GM11168 (cell line): ENCODE data around the gene ADCY1.

Experiments
- in situ Hi-C: fragments of 300-500 bp; cut with MboI; formaldehyde crosslinking; loops from one replicate; pipeline ENCODE4 v1.12.0; 2022; ENCODE audit warnings: low sequenced_read_pairs; ENCODE audit not compliant: unreplicated experiment

Gene ADCY1

DNA sequence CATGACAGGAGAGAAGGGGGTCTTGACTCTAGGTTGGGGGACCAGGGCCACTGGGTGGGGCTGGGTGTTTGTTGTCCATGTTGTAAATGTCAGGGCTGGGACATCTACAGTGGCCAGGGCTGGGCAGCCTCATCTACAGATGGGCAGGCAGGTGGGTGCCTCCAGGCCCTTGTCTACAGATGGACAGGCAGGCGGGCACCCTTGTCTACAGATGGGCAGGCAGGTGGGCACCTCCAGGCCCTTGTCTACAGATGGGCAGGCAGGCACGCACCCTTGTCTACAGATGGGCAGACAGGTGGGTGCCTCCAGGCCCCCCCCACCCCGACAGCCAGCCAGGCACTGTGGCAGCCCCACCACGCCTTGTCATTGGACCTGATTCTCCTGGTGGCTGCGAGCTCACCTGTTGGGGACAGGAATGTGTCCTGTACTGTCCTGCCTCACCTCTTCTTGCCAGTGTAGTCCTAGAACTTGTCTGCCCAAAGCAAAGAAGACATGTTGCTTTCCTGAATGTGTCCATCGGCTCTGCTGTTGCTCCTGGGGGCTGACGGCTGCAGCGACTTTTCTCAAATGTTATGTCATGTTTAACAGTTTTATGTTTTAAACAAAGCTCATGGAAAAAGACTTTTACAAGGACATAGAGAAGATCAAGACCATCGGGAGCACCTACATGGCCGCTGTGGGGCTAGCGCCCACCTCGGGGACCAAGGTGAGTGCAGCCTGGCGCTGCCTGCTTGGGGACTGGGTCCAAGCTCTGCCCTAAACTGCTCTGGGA lies 129.9 kb downstream of the ADCY1 start:
- in situ Hi-C loops, result no loop called here

- in situ Hi-C loops, result no loop called here
Measured at GRCh38 chr7:45704683-45705016, 130.5 kb downstream of the ADCY1 start.

DNA sequence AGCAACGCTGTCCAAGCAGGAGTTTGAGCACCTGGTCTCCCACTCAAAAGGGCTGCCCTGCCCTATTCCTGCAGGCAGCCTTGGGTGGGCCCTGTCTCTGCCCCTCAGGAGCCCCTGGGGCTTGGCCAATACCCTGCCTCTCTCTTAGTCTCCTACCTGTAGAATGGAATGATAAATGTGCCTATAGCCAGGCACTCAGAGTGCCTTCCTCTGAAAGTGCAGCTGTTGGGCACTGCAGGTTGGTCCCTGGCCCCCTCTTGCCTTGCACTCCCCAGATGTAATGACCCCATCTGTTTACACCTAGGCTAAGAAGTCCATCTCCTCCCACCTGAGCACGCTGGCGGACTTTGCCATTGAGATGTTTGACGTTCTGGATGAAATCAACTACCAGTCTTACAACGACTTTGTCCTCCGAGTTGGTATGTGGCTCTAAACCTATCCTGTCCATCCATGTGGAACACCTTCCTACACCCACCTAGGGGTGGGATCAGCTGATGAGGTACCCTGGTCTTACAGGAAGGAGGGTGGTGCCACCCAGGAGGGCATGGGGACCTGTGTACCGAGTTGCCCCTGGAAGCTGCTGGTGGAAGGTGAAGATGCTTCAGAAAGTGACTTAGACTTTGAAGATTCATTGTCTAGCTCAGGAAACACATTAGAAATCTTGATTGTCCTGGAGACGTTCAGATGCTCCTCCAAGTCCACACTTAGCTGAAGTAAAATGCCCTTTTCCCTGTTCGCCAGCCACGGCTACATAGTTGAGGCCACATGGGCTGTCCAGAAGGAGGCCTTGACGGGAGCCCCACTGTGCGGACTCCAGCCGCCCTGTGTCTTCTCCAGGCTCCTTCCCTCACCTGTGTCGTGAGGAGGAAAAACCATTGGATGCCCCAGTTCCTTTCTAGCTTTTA lies 134.1 kb downstream of the ADCY1 start:
- in situ Hi-C loops, result no loop called here

GRCh38 chr7:45709168-45710042 lies 135.2 kb downstream of the ADCY1 start:
- in situ Hi-C loops, result no loop called here

GRCh38 chr7:45710271-45711160 lies 136.3 kb downstream of the ADCY1 start:
- in situ Hi-C loops, result no loop called here

DNA sequence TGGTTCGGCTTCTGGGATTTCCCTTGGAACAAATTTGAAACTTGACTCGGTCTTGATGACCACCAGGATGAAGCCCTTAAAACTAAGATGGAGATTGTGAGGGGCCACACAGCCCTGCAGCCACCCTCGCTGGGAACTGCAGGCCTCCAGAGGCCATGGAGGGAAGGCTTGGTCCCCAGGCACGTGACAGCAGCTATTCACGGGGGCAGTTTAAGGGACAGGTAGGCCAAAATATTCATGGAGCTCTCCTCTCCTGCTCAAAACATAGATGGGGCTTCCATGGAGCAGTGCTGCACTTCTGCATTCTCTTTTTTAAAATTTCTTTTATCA lies 137.0 kb downstream of the ADCY1 start:
- in situ Hi-C loops, result no loop called here

DNA sequence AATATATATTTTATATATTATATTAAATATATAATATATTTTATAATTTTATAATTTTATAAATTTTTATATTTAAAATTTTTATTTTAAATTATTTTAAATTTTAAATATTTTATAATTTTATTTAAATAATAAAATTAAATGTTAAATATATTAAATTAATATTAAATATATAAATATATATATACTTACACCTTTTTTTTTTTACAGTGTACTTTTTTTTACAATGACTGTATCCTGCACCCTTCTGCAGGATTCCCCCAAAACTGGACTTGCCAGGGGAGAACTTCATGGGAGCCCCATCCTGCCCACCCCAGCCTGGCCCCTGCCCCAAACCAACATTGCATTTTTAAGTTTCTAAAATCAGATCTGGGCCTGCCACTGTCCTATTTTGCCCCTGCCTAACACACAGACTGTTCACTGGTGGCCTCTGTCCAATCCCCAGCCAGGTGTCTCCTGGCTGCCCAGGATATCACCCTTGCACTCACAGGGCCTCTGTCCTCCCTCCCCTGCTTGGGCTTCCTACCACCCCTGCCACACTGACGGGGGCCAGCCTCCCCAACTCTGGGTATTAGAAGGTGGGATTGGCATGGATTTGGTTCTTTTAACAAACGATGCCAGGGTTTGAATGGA lies 138.0 kb downstream of the ADCY1 start:
- in situ Hi-C loops, result no loop called here

GRCh38 chr7:45712872-45713668 lies 138.9 kb downstream of the ADCY1 start:
- in situ Hi-C loops, result no loop called here

DNA sequence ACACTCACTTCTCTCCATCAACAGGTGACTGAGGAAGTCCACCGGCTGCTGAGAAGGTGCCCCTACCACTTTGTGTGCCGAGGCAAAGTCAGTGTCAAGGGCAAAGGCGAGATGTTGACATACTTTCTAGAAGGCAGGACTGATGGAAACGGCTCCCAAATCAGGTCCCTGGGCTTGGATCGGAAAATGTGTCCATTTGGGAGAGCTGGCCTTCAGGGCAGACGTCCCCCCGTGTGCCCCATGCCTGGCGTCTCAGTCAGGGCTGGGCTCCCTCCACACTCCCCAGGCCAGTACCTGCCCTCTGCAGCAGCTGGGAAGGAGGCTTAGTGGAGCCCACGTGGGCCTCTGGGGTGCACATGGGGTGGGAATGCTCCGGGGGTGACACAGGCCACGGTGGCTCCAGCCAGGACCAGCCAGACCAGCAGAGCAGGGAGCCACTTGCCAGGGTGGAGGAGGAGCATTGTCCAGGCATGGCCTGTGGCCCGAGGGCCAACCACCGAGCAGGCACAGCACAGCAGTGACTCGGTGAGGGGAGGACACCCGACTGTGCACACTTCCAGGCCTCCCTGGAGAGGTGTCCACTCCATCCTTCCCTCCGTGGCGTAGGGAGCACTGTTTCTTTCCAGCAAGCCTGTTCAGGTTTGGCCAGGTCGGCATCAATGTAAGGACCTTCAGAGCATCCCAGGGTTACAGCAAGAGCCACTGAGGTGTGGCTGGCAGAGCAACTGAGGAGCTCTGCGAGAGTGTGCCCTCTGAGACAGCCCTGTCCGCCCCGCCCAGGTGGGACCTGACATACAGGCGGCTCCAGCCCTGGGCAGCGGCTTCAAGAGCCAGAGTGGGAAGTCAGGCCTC lies 139.7 kb downstream of the ADCY1 start:
- in situ Hi-C loops, result no loop called here

GRCh38 chr7:45714521-45714820 lies 140.3 kb downstream of the ADCY1 start:
- in situ Hi-C loops, result no loop called here

DNA sequence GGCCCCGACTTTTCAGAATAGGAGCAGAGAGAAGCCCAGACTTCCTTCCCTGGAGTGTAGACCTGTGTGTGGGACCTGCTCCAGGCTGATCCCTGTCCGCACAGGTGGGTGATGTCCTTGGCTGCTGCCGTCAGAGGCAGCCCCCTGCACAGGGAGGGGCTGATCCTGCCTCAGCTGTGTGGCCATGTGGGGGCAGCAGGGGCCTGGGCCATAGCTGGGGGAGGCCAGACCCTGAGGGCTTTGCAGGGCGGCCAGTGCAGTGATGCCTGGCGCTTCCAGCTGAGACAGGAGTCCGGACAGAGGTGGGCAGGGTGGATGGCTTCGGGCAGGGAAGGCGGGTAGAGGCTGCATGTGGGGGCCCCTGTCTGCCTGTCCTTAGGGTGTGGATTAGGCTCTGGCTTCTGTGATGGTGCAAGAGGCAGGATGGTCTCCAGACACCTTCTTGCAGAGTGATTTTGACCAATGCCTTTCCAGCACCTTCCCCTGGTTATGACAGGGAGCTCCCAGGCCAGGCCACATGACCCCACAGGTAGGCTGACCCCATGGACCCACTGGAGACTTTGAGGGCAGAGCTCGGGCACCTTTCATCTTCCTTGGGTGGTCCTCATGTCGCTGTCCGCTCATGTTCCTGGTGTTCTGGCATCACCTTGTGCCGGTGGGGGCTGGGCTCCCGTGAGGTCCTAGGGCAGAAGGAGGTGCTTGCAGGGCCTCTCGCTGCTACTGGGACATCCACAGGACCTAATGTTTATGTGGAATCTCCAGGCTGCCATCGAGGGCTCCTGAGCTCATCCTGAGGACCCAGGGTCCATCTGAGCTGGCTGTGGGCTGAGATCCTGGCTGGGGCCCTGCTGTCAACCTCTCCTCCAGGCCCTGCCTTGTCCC lies 141.5 kb downstream of the ADCY1 start:
- in situ Hi-C loops, result no loop called here

GRCh38 chr7:45716380-45717203 lies 142.4 kb downstream of the ADCY1 start:
- in situ Hi-C loops, result no loop called here

GRCh38 chr7:45717537-45718235 lies 143.5 kb downstream of the ADCY1 start:
- in situ Hi-C loops, result no loop called here

GRCh38 chr7:45718464-45719330 lies 144.5 kb downstream of the ADCY1 start:
- in situ Hi-C loops, result no loop called here

DNA sequence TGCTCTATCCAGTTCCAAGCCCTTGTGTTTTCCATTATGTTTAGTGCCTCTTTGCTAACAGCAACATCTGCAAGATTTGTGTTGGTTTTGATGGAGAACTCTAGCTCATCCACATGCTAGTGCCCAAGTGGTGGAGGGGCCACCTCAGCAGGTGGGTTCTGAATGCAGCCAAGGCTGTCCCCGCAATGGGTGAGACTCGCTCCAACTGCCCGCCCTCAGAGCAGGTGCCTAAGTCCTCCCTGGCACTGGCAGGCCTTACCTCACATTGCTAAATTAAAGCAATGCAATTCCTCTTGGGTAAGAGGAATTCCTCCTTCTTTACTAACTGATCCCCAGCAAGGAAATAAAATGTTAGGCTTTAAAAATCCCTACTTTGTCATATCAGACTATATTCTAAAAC lies 146.8 kb downstream of the ADCY1 start:
- in situ Hi-C loops, result no loop called here
